Liver (tissue), 3 donors: Measurements from ENCODE around the gene STRIP2.

ENCODE experiments used
- EGR1 ChIP-seq, 2 donors: IDR thresholded peaks; 2 replicates each; pipeline ENCODE4 v1.6.1; 2016 to 2018; ENCODE audit warnings: antibody characterized with exemption in 2 of 2, low read depth in 2 of 2
- FOXA1 ChIP-seq: IDR thresholded peaks from 2 replicates; pipeline ENCODE4 v1.6.1; 2016; ENCODE audit warnings: antibody characterized with exemption
- GABPA ChIP-seq, 2 donors: IDR thresholded peaks in 1 of 2; conservative IDR thresholded peaks in 1 of 2; 2 replicates each; pipeline ENCODE4 v1.6.1; 2016; ENCODE audit warnings: antibody characterized with exemption in 2 of 2, mild to moderate bottlenecking in 1 of 2, moderate library complexity in 1 of 2
- JUND ChIP-seq, 2 donors: IDR thresholded peaks; 2 replicates each; pipeline ENCODE4 v1.6.1; 2016; ENCODE audit warnings: antibody characterized with exemption in 2 of 2
- NR2F2 ChIP-seq: IDR thresholded peaks from 2 replicates; pipeline ENCODE4 v1.6.1; 2016; ENCODE audit warnings: antibody characterized with exemption
- RAD21 ChIP-seq, 2 donors: IDR thresholded peaks; 2 replicates each; pipeline ENCODE4 v1.6.1; 2016; ENCODE audit warnings: antibody characterized with exemption in 2 of 2, mild to moderate bottlenecking in 2 of 2
- REST ChIP-seq: IDR thresholded peaks from 2 replicates; pipeline ENCODE4 v1.6.1; 2016; ENCODE audit warnings: antibody characterized with exemption, mild to moderate bottlenecking
- SP1 ChIP-seq: IDR thresholded peaks from 2 replicates; pipeline ENCODE4 v1.6.1; 2018; ENCODE audit warnings: antibody characterized with exemption, mild to moderate bottlenecking
- TAF1 ChIP-seq: conservative IDR thresholded peaks from 2 replicates; pipeline ENCODE4 v1.6.1; 2016; ENCODE audit warnings: antibody characterized with exemption, mild to moderate bottlenecking
- YY1 ChIP-seq: IDR thresholded peaks from 2 replicates; pipeline ENCODE4 v1.6.1; 2016; ENCODE audit warnings: antibody characterized with exemption, mild to moderate bottlenecking
- ZBTB33 ChIP-seq: IDR thresholded peaks from 2 replicates; pipeline ENCODE4 v1.6.1; 2016; ENCODE audit warnings: antibody characterized with exemption
- TF ChIP-seq, protein P1 (sequence below): fragments of 150-350 bp; IDR thresholded peaks from 2 replicates; pipeline ENCODE4 v1.5.1; 2017; ENCODE audit warnings: improper control_type of control experiment, low read depth, low read length; ENCODE audit not compliant: missing input control
- TF ChIP-seq, protein P2 (sequence below): IDR thresholded peaks from 2 replicates; pipeline ENCODE4 v1.6.1; 2016; ENCODE audit warnings: antibody characterized with exemption
- TF ChIP-seq, protein P3 (sequence below): IDR thresholded peaks from 2 replicates; pipeline ENCODE4 v1.6.1; 2016; ENCODE audit warnings: antibody characterized with exemption
- donor health status: healthy.
- donor health status: healthy.

GRCh38 chr7:129385116-129385515 is 49.1 kb upstream of the STRIP2 start:
- TF ChIP-seq, protein P1, sequence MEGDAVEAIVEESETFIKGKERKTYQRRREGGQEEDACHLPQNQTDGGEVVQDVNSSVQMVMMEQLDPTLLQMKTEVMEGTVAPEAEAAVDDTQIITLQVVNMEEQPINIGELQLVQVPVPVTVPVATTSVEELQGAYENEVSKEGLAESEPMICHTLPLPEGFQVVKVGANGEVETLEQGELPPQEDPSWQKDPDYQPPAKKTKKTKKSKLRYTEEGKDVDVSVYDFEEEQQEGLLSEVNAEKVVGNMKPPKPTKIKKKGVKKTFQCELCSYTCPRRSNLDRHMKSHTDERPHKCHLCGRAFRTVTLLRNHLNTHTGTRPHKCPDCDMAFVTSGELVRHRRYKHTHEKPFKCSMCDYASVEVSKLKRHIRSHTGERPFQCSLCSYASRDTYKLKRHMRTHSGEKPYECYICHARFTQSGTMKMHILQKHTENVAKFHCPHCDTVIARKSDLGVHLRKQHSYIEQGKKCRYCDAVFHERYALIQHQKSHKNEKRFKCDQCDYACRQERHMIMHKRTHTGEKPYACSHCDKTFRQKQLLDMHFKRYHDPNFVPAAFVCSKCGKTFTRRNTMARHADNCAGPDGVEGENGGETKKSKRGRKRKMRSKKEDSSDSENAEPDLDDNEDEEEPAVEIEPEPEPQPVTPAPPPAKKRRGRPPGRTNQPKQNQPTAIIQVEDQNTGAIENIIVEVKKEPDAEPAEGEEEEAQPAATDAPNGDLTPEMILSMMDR, result no peak
- TF ChIP-seq JUND (IDR thresholded peaks at IDR 0.05) (no peak), TAF1 (no peak), REST (no peak), GABPA (IDR thresholded peaks at IDR 0.05 in 1 of 2, conservative IDR thresholded peaks at IDR 0.05 in 1 of 2) (no peak), YY1 (no peak), RAD21 (IDR thresholded peaks at IDR 0.05) (no peak), ZBTB33 (no peak), FOXA1 (no peak), EGR1 (IDR thresholded peaks at IDR 0.05; ENCODE audit: low read depth in 2 of 2) (no peak), SP1 (no peak), NR2F2 (no peak)
- TF ChIP-seq, protein P2, sequence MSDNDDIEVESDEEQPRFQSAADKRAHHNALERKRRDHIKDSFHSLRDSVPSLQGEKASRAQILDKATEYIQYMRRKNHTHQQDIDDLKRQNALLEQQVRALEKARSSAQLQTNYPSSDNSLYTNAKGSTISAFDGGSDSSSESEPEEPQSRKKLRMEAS, result no peak
- TF ChIP-seq, protein P3, sequence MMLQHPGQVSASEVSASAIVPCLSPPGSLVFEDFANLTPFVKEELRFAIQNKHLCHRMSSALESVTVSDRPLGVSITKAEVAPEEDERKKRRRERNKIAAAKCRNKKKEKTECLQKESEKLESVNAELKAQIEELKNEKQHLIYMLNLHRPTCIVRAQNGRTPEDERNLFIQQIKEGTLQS, result no peak
